ENCODE data around the gene CTNNA1.

The CTNNA1 gene

DNA sequence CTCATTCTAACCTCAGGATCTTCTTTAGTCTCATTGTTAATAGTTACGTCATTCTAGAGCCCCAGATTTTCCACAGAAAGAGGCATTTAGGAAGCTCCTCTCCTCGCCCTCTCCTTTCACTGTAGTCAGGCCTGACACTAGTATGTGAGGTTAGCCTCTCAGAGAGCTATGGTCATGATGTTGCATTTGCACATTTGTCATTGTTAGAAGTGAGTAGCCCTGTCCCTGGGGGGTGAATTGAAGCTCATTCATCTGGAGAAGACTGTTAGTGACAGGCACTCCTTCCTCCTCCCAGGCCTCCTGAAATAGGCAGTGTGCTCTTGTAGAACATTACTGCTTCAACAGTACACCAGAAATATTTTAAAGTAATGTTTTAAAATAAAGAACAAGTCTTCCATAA lies 148.5 kb downstream of the CTNNA1 start:
- Histone ChIP-seq H3K4me3 (ENCODE audit: insufficient read length, low read depth) (no peak overlapping the region), H3K9ac (ENCODE audit: insufficient read length, low read depth) (no peak overlapping the region), H3K9me3 (ENCODE audit: insufficient read depth, low read length) (no peaks in the 10 kb centered on the region), H3K27me3 (ENCODE audit: insufficient read depth, insufficient read length) (no peaks in the 10 kb centered on the region), H3K36me3 (ENCODE audit: insufficient read depth, insufficient read length, low read length) (peaks cover 10% of the 10 kb centered on the region), H3K4me1 (ENCODE audit: insufficient read depth, insufficient read length) (no peaks in the 10 kb centered on the region)
- TF ChIP-seq ZNF274 (IDR thresholded peaks at IDR 0.05; ENCODE audit: low read depth, low read length) (no peak), SUZ12 (IDR thresholded peaks at IDR 0.05; ENCODE audit: extremely low read depth, insufficient read depth, insufficient read length) (no peak), YY1 (IDR thresholded peaks at IDR 0.05; ENCODE audit: insufficient read depth, insufficient read length) (no peak)
- DNase-seq (ENCODE audit: low read depth, low spot score): no peak

DNA sequence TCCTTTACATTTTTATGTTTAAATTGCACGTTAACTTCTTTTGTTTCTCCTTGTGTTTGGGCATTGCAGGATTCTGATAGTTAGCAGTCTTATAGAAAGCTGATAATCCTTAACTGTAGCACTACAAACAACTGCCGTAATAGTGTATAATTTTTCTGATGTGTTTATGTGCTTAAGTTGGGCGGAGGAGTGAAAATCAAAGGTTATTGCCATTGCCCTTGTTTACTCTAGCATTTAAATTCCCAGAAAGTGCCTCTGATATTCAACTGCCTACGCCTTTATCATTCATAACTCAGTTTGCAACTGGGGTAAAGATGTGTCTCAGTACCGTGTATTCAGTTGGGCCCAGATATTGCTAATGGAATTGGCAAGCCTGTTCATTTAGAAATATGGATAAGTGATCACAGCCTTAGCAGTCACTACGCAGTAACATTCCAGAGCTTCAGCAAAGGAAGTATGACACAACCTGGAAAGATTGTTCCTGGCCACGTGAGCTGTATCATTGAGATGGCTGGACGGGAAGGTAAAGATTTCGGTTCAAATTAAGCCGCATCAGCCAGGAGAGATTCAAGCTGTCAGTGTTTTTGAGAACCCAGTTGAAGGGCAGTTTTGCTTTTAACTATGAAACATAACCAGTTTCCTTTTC lies 150.0 kb downstream of the CTNNA1 start:
- no peaks in the 10 kb centered on the region for H3K4me1 ChIP-seq (ENCODE audit: insufficient read depth, insufficient read length)
- H3K4me3 ChIP-seq (ENCODE audit: insufficient read length, low read depth): no peak overlapping the region
- no peak for DNase-seq (ENCODE audit: low read depth, low spot score)
- peaks cover 12% of the 10 kb centered on the region for H3K36me3 ChIP-seq (ENCODE audit: insufficient read depth, insufficient read length, low read length)
- TF ChIP-seq SUZ12 (IDR thresholded peaks at IDR 0.05; ENCODE audit: extremely low read depth, insufficient read depth, insufficient read length): no peak
- TF ChIP-seq ZNF274 (IDR thresholded peaks at IDR 0.05; ENCODE audit: low read depth, low read length): no peak
- no peak for TF ChIP-seq YY1 (IDR thresholded peaks at IDR 0.05; ENCODE audit: insufficient read depth, insufficient read length)
- no peak overlapping the region for H3K9ac ChIP-seq (ENCODE audit: insufficient read length, low read depth)
- no peaks in the 10 kb centered on the region for H3K9me3 ChIP-seq (ENCODE audit: insufficient read depth, low read length)
- H3K27me3 ChIP-seq (ENCODE audit: insufficient read depth, insufficient read length): no peaks in the 10 kb centered on the region

DNA sequence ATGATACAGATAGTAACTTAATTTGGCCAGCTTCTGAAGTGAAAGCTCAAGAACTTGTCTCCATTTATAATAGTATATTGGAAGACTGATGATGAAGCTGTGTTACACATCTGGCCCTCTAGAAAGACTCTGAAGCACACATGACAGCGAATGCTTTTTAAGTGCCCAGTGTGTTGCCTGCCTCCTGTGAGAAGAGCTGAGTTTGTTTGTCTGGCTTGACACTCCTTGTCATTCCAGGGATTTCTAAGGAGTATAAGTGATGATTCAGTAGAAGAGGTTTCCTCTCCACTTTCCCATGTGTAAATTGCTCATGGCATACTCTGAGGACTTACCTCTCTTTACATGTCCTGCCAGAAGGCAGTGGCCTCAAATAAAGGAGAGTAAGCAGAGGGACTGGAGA lies 152.3 kb downstream of the CTNNA1 start:
- Histone ChIP-seq H3K27me3 (ENCODE audit: insufficient read depth, insufficient read length) (no peaks in the 10 kb centered on the region), H3K36me3 (ENCODE audit: insufficient read depth, insufficient read length, low read length) (peaks cover 25% of the 10 kb centered on the region), H3K4me3 (ENCODE audit: insufficient read length, low read depth) (no peak overlapping the region), H3K9ac (ENCODE audit: insufficient read length, low read depth) (no peak overlapping the region), H3K4me1 (ENCODE audit: insufficient read depth, insufficient read length) (no peaks in the 10 kb centered on the region), H3K9me3 (ENCODE audit: insufficient read depth, low read length) (no peaks in the 10 kb centered on the region)
- TF ChIP-seq ZNF274 (IDR thresholded peaks at IDR 0.05; ENCODE audit: low read depth, low read length) (no peak), YY1 (IDR thresholded peaks at IDR 0.05; ENCODE audit: insufficient read depth, insufficient read length) (no peak), SUZ12 (IDR thresholded peaks at IDR 0.05; ENCODE audit: extremely low read depth, insufficient read depth, insufficient read length) (no peak)
- no peak for DNase-seq (ENCODE audit: low read depth, low spot score)

DNA sequence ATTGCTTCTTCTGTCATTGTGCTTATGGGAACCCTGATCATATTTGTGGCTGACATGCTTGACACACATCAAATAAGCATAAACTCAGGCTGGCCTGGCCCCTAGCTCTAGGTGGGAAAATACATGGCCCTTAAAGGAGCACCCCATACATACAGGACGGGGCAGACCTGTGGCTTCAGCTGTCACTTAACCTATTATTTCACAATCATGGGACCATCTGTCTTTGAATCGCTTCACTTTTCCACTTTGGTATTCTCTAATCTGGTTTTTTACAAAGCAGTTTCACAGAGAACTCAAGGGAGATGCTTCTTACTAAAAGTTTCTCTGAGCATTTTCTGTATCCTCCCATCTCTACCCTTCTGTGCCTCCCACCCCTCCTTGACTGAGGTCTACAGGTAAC lies 156.5 kb downstream of the CTNNA1 start:
- no peak overlapping the region for H3K9ac ChIP-seq (ENCODE audit: insufficient read length, low read depth)
- no peaks in the 10 kb centered on the region for H3K9me3 ChIP-seq (ENCODE audit: insufficient read depth, low read length)
- H3K4me3 ChIP-seq (ENCODE audit: insufficient read length, low read depth): no peak overlapping the region
- no peak for DNase-seq (ENCODE audit: low read depth, low spot score)
- no peaks in the 10 kb centered on the region for H3K4me1 ChIP-seq (ENCODE audit: insufficient read depth, insufficient read length)
- peaks cover 24% of the 10 kb centered on the region for H3K36me3 ChIP-seq (ENCODE audit: insufficient read depth, insufficient read length, low read length)
- no peak for TF ChIP-seq SUZ12 (IDR thresholded peaks at IDR 0.05; ENCODE audit: extremely low read depth, insufficient read depth, insufficient read length)
- TF ChIP-seq YY1 (IDR thresholded peaks at IDR 0.05; ENCODE audit: insufficient read depth, insufficient read length): no peak
- no peak for TF ChIP-seq ZNF274 (IDR thresholded peaks at IDR 0.05; ENCODE audit: low read depth, low read length)
- no peaks in the 10 kb centered on the region for H3K27me3 ChIP-seq (ENCODE audit: insufficient read depth, insufficient read length)

DNA sequence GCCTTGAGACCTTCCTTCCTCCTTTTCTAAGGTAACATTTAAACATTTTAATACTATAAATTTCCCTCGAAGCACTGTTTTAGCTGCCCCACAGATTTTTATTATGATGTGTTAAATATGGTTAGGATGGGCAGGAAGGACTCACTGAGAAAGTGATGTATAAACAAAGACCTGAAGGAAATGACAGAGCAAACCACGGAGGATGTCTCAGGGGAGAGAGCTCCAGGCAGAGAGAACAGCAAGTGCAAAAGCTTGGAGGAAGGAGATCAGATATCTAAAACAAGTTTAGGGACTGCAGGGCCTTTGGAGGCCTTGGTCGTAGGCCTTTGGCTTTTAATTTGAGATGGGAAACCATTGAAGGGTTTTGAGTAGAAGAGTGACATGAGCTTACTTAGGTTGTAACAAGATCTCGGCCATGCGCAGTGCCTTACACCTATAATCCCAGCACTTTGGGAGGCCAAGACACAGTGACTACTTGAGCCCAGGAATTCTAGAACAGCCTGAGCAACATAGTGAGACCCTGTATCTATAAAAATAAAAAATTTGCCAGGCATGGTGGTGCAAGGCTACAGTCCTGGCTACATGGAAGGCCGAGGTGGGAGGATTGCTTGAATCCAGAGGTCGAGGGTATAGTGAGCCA lies 157.4 kb downstream of the CTNNA1 start:
- Histone ChIP-seq H3K9me3 (ENCODE audit: insufficient read depth, low read length) (no peaks in the 10 kb centered on the region), H3K4me1 (ENCODE audit: insufficient read depth, insufficient read length) (no peaks in the 10 kb centered on the region), H3K36me3 (ENCODE audit: insufficient read depth, insufficient read length, low read length) (peaks cover 24% of the 10 kb centered on the region), H3K27me3 (ENCODE audit: insufficient read depth, insufficient read length) (no peaks in the 10 kb centered on the region), H3K4me3 (ENCODE audit: insufficient read length, low read depth) (no peak overlapping the region), H3K9ac (ENCODE audit: insufficient read length, low read depth) (no peak overlapping the region)
- no peak for TF ChIP-seq ZNF274 (IDR thresholded peaks at IDR 0.05; ENCODE audit: low read depth, low read length)
- no peak for TF ChIP-seq SUZ12 (IDR thresholded peaks at IDR 0.05; ENCODE audit: extremely low read depth, insufficient read depth, insufficient read length)
- no peak for TF ChIP-seq YY1 (IDR thresholded peaks at IDR 0.05; ENCODE audit: insufficient read depth, insufficient read length)
- DNase-seq (ENCODE audit: low read depth, low spot score): no peak

DNA sequence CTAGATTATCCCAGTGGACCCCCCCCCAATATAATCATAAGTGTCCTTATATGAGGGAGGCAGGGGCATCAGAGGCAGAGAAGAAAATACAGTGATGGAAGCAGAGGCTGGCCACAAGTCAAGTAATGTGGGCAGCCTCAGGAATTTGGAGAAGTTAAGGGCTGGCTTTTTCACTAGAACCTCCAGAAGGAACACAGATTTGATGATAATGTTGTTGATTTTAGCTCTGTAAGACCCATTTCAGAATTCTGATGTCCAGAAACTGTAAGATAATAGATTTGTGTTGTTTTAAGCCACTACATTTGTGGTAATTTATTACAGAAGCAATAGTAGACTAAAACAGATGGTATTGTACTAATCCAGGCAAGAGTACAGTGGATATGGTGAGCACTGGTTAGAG lies 158.2 kb downstream of the CTNNA1 start:
- peaks cover 24% of the 10 kb centered on the region for H3K36me3 ChIP-seq (ENCODE audit: insufficient read depth, insufficient read length, low read length)
- H3K4me1 ChIP-seq (ENCODE audit: insufficient read depth, insufficient read length): no peaks in the 10 kb centered on the region
- H3K9ac ChIP-seq (ENCODE audit: insufficient read length, low read depth): no peak overlapping the region
- no peak overlapping the region for H3K4me3 ChIP-seq (ENCODE audit: insufficient read length, low read depth)
- H3K27me3 ChIP-seq (ENCODE audit: insufficient read depth, insufficient read length): no peaks in the 10 kb centered on the region
- no peaks in the 10 kb centered on the region for H3K9me3 ChIP-seq (ENCODE audit: insufficient read depth, low read length)
- TF ChIP-seq SUZ12 (IDR thresholded peaks at IDR 0.05; ENCODE audit: extremely low read depth, insufficient read depth, insufficient read length) (no peak), ZNF274 (IDR thresholded peaks at IDR 0.05; ENCODE audit: low read depth, low read length) (no peak), YY1 (IDR thresholded peaks at IDR 0.05; ENCODE audit: insufficient read depth, insufficient read length) (no peak)
- no peak for DNase-seq (ENCODE audit: low read depth, low spot score)

DNA sequence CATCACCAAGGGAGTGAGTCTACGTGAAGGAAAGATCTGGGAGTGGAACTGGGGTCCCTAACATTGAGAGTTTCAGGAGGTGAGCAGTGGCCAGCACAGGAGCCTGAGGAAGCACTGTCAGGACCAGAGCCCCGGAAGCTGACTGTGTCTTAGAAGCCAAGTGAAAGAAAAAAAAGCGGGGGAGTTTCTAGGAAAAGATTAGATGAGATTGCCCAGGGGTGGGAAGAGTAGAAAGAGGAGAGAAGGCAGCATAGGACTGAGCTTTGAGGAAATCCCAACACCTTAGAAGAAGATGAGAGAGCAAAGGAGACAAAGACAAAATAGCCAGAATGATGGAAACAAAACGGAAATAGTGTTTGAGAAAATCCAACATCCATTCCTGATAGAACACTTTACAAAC lies 158.9 kb downstream of the CTNNA1 start:
- Histone ChIP-seq H3K27me3 (ENCODE audit: insufficient read depth, insufficient read length) (no peaks in the 10 kb centered on the region), H3K9ac (ENCODE audit: insufficient read length, low read depth) (no peak overlapping the region), H3K4me1 (ENCODE audit: insufficient read depth, insufficient read length) (no peaks in the 10 kb centered on the region), H3K9me3 (ENCODE audit: insufficient read depth, low read length) (no peaks in the 10 kb centered on the region), H3K4me3 (ENCODE audit: insufficient read length, low read depth) (no peak overlapping the region), H3K36me3 (ENCODE audit: insufficient read depth, insufficient read length, low read length) (peaks cover 24% of the 10 kb centered on the region)
- TF ChIP-seq SUZ12 (IDR thresholded peaks at IDR 0.05; ENCODE audit: extremely low read depth, insufficient read depth, insufficient read length): no peak
- no peak for TF ChIP-seq ZNF274 (IDR thresholded peaks at IDR 0.05; ENCODE audit: low read depth, low read length)
- no peak for TF ChIP-seq YY1 (IDR thresholded peaks at IDR 0.05; ENCODE audit: insufficient read depth, insufficient read length)
- no peak for DNase-seq (ENCODE audit: low read depth, low spot score)
